Measurements from ENCODE around the gene N4BP2L1.
"Not testable (repeated sequence)": the region's sequence is repeated elsewhere in the genome, so short reads cannot be mapped to it uniquely, and the experiment has no call there.

N4BP2L1 gene

GRCh38 chr13:32384702-32385101, 43.2 kb downstream of the N4BP2L1 start:
- no peak for DNase-seq

- no peak for DNase-seq
Measured at GRCh38 chr13:32383836-32384618, 43.9 kb downstream of the N4BP2L1 start.

- no peak for DNase-seq
Measured at GRCh38 chr13:32381539-32381938, 46.4 kb downstream of the N4BP2L1 start.

- no peak for DNase-seq
Measured at GRCh38 chr13:32378012-32378411, 49.9 kb downstream of the N4BP2L1 start.

- DNase-seq: no peak
Measured at GRCh38 chr13:32376642-32377415, 51.1 kb downstream of the N4BP2L1 start.

- no peak for DNase-seq
Measured at GRCh38 chr13:32370805-32371204, 57.1 kb downstream of the N4BP2L1 start.

GRCh38 chr13:32362574-32362973, 65.4 kb downstream of the N4BP2L1 start:
- DNase-seq: no peak

GRCh38 chr13:32355935-32356334, 72.0 kb downstream of the N4BP2L1 start:
- DNase-seq: not testable (repeated sequence)

- no peak for DNase-seq
Measured at GRCh38 chr13:32354040-32354439, 73.9 kb downstream of the N4BP2L1 start.

- not testable (repeated sequence) for DNase-seq
Measured at GRCh38 chr13:32350839-32351441, 77.0 kb downstream of the N4BP2L1 start.

All from NCI-H446 treated with DMSO at 0.1 percent for 48 hours (cell line).